NB4 (cell line): Measurements from ENCODE around the gene PTPN3.

ENCODE experiments used
- DNase-seq: peaks from one replicate; pipeline ENCODE4 v3.0.0; 2010; ENCODE audit warnings: low read depth
- H3K4me3 ChIP-seq: one replicate; pipeline ENCODE4 v1.5.1; 2011; ENCODE audit warnings: mild to moderate bottlenecking, low read depth, low read length, moderate library complexity
- CTCF ChIP-seq: IDR thresholded peaks from one replicate; pipeline ENCODE4 v1.5.1; 2012; ENCODE audit warnings: low read depth, low read length
- MAX ChIP-seq: IDR thresholded peaks from 2 replicates; pipeline ENCODE4 v1.6.1; 2011; ENCODE audit warnings: low read depth, low read length
- MYC ChIP-seq: IDR thresholded peaks from 2 replicates; pipeline ENCODE4 v1.6.1; 2011; ENCODE audit warnings: low read depth, low read length
- POLR2A ChIP-seq: IDR thresholded peaks from 2 replicates; pipeline ENCODE4 v1.6.1; 2011; ENCODE audit warnings: mild to moderate bottlenecking; ENCODE audit not compliant: insufficient read length; ENCODE audit errors: extremely low read depth

Gene PTPN3

GRCh38 chr9:109473329-109473728 lies 24.8 kb downstream of the PTPN3 start:
- TF ChIP-seq POLR2A (no peak), MYC (no peak), MAX (no peak), CTCF (no peak)
- no peak for DNase-seq
- H3K4me3 ChIP-seq: no peak overlapping the region

- no peak for DNase-seq
- TF ChIP-seq POLR2A (no peak), MYC (no peak), CTCF (no peak), MAX (no peak)
Observed at GRCh38 chr9:109471475-109472393, 26.4 kb downstream of the PTPN3 start.

GRCh38 chr9:109469646-109470358 lies 28.3 kb downstream of the PTPN3 start:
- peak; percentile 87 for DNase-seq
- TF ChIP-seq POLR2A (no peak), MAX (no peak), MYC (no peak), CTCF (peak; percentile 86)
- no peak overlapping the region for H3K4me3 ChIP-seq

More at GRCh38 chr9:109471475-109472393, 26.4 kb downstream of the PTPN3 start:
- no peak overlapping the region for H3K4me3 ChIP-seq

GRCh38 chr9:109468927-109469326 lies 29.2 kb downstream of the PTPN3 start:
- peak; percentile 80 for DNase-seq
- TF ChIP-seq MYC: peak; percentile 18; the same call in 1 of the 2 replicates
- TF ChIP-seq MAX: no peak; the same call in 1 of the 2 replicates
- H3K4me3 ChIP-seq: no peak overlapping the region

GRCh38 chr9:109467936-109468335 lies 30.2 kb downstream of the PTPN3 start:
- TF ChIP-seq POLR2A: no peak
- peak; percentile 23; the same call in 1 of the 2 replicates for TF ChIP-seq MYC
- peak; percentile 85 for DNase-seq
- no peak overlapping the region for H3K4me3 ChIP-seq

- no peak for TF ChIP-seq CTCF
- TF ChIP-seq MAX: no peak
- DNase-seq: peak; percentile 56
- no peak overlapping the region for H3K4me3 ChIP-seq
Observed at GRCh38 chr9:109466623-109467590, 31.2 kb downstream of the PTPN3 start.
